HepG2 (cell line): Measurements from ENCODE around the gene PCBP1. TPM values are rescaled to one million over a fixed set of nuclear protein-coding genes. Genes with fewer than 3 reads are reported as not detected.
A peak's percentile ranks its signal among the peaks of the same experiment; 100 is the strongest.

ENCODE experiments used
- ATAC-seq: fragments of 200-7000 bp; cut with Tn5 transposase; 3 replicates; pipeline ENCODE4 v1.9.1; 2020; ENCODE audit warnings: mild to moderate bottlenecking, moderate library complexity
- BruUV-seq: library from RNA; stranded (reverse); fragments of 400-500 nt; replicated peaks from 2 replicates; lab custom pipeline; 2021; lab: Mats Ljungman, UMichigan
- CTCF ChIA-PET: fragments of 300-600 bp; formaldehyde crosslinking; extraction: SDS; loops from one replicate; lab custom pipeline; 2021; ENCODE audit warnings: low total read pairs, inconsistent platforms, low intra/inter-chr PET ratio; lab: Yijun Ruan, JAX
- POLR2A ChIA-PET: fragments of 350-600 bp; sonication (Branson Sonifier 250); formaldehyde crosslinking; loops from one replicate; lab custom pipeline; 2020; ENCODE audit warnings: antibody characterized with exemption, inconsistent platforms; lab: Yijun Ruan, JAX
- DNase-seq: peaks from one replicate; pipeline ENCODE4 v3.0.0-alpha.2; 2015; ENCODE audit warnings: low spot score
- FAIRE-seq: peaks from 3 replicates; lab custom pipeline; 2011; peaks lifted over from hg19 to GRCh38; lab: Jason Lieb, UNC
- H2AFZ ChIP-seq: one replicate; pipeline ENCODE4 v1.6.1; 2011; ENCODE audit warnings: low read length, inconsistent platforms
- H3K27ac ChIP-seq: fragments of 300-600 bp; 3 replicates; pipeline ENCODE4 v1.8.0; 2011; ENCODE audit warnings: mixed run types, mild to moderate bottlenecking, mixed read lengths, low read length, inconsistent platforms; ENCODE audit not compliant: insufficient read depth; ENCODE audit errors: extremely low read length
- H3K27me3 ChIP-seq, 2 experiments: fragments of 200-600 bp in 1 of 2; 2 replicates in 1 of 2; 3 replicates in 1 of 2; pipeline versions ENCODE4 v1.6.0 to v1.8.0; 2011; ENCODE audit warnings: low read length in 2 of 2, mild to moderate bottlenecking in 2 of 2, moderate library complexity in 2 of 2, inconsistent platforms in 1 of 2; ENCODE audit not compliant: insufficient read depth in 2 of 2, control insufficient read depth in 1 of 2
- H3K36me3 ChIP-seq, 2 experiments: fragments of 200-600 bp in 1 of 2; replicated peaks in 1 of 2; 2 replicates in 1 of 2; 3 replicates in 1 of 2; pipeline versions ENCODE4 v1.5.1 to v1.8.0; 2011; ENCODE audit warnings: low read length in 2 of 2, inconsistent platforms in 1 of 2; ENCODE audit not compliant: insufficient read depth in 2 of 2, control insufficient read depth in 1 of 2
- H3K4me1 ChIP-seq: 2 replicates; pipeline ENCODE4 v1.5.1; 2012; ENCODE audit warnings: low read length, inconsistent platforms; ENCODE audit not compliant: insufficient read depth
- H3K4me2 ChIP-seq: 2 replicates; pipeline ENCODE4 v1.6.0; 2011; ENCODE audit warnings: low read depth, low read length, inconsistent platforms
- H3K4me3 ChIP-seq, 3 experiments: fragments of 200-600 bp in 1 of 3; sonication (generic), shearing (Covaris generic) in 1 of 3; replicated peaks in 1 of 3; 2 replicates each; pipeline ENCODE4 v1.5.1; 2011 to 2016; ENCODE audit warnings: low read length in 3 of 3, inconsistent platforms in 2 of 3, low read depth in 2 of 3, mild to moderate bottlenecking in 2 of 3, control low read depth in 1 of 3, mixed read lengths in 1 of 3; ENCODE audit not compliant: insufficient read depth in 1 of 3
- H3K79me2 ChIP-seq: one replicate; pipeline ENCODE4 v1.6.1; 2011; ENCODE audit warnings: low read length, inconsistent platforms; ENCODE audit not compliant: insufficient read depth
- H3K9ac ChIP-seq: 2 replicates; pipeline ENCODE4 v1.6.0; 2011; ENCODE audit warnings: mild to moderate bottlenecking, low read depth, low read length, inconsistent platforms; ENCODE audit not compliant: insufficient read depth
- H3K9me3 ChIP-seq: 2 replicates; pipeline ENCODE4 v1.5.1; 2012; ENCODE audit warnings: mild to moderate bottlenecking, low read length
- H4K20me1 ChIP-seq: 2 replicates; pipeline ENCODE4 v1.6.0; 2011; ENCODE audit warnings: inconsistent platforms, mild to moderate bottlenecking, low read length, moderate library complexity; ENCODE audit not compliant: insufficient read depth
- ATF7-NPFF ChIP-seq: sonication (generic); formaldehyde crosslinking; IDR thresholded peaks from 2 replicates; pipeline ENCODE4 v1.8.1; 2023; ENCODE audit warnings: mild to moderate bottlenecking, low read depth, missing genetic modification reagents, moderate library complexity
- ATM ChIP-seq: fragments of 450-650 bp; IDR thresholded peaks from 2 replicates; pipeline ENCODE4 v1.7.1; 2017; ENCODE audit warnings: mild to moderate bottlenecking, borderline replicate concordance
- DMAP1 ChIP-seq: IDR thresholded peaks from 2 replicates; pipeline ENCODE4 v1.6.1; 2016
- GFI1 ChIP-seq: sonication (generic); formaldehyde crosslinking; IDR thresholded peaks from 2 replicates; pipeline ENCODE4 v1.5.0; 2020; ENCODE audit warnings: missing genetic modification reagents, mild to moderate bottlenecking, borderline replicate concordance
- HMGA1 ChIP-seq: sonication (generic); formaldehyde crosslinking; conservative IDR thresholded peaks from 2 replicates; pipeline ENCODE4 v1.4.0; 2020; ENCODE audit warnings: missing genetic modification reagents
- ISX ChIP-seq: sonication (generic); formaldehyde crosslinking; conservative IDR thresholded peaks from 2 replicates; pipeline ENCODE4 v1.5.0; 2020; ENCODE audit warnings: missing genetic modification reagents
- KLF9 ChIP-seq: IDR thresholded peaks from 2 replicates; pipeline ENCODE4 v1.6.1; 2016; ENCODE audit warnings: low read depth
- POLR2A ChIP-seq, 2 experiments: IDR thresholded peaks; 2 replicates each; pipeline ENCODE4 v1.6.1; 2011; ENCODE audit warnings: low read depth in 2 of 2, low read length in 2 of 2, mild to moderate bottlenecking in 1 of 2, moderate library complexity in 1 of 2; ENCODE audit not compliant: insufficient read depth in 1 of 2
- POLR2AphosphoS5 ChIP-seq: IDR thresholded peaks from 2 replicates; pipeline ENCODE4 v1.6.1; 2012; ENCODE audit warnings: low read depth, low read length
- TERF1 ChIP-seq: sonication (generic); formaldehyde crosslinking; IDR thresholded peaks from 2 replicates; pipeline ENCODE4 v1.8.0; 2022; ENCODE audit warnings: mild to moderate bottlenecking, missing genetic modification reagents, moderate library complexity
- TRIM22 ChIP-seq: fragments of 450-650 bp; IDR thresholded peaks from 2 replicates; pipeline ENCODE4 v1.6.1; 2017
- TSC22D2 ChIP-seq: sonication (generic); formaldehyde crosslinking; IDR thresholded peaks from 2 replicates; pipeline ENCODE4 v1.5.1; 2020; ENCODE audit warnings: missing genetic modification reagents, mild to moderate bottlenecking, borderline replicate concordance
- ZNF709 ChIP-seq: sonication (generic); formaldehyde crosslinking; IDR thresholded peaks from 2 replicates; pipeline ENCODE4 v1.5.0; 2020; ENCODE audit warnings: mild to moderate bottlenecking, missing genetic modification reagents
- WGBS: methylation state at CpG from one replicate; pipeline ENCODE4 v1.1.6; 2017; ENCODE audit warnings: low lambda C conversion rate; 5-methylcytosine and 5-hydroxymethylcytosine counted together
- in situ Hi-C: cut with HindIII; loops from 2 replicates; pipeline ENCODE4 v1.10.0; 2017; ENCODE audit warnings: low pct_unique_long_range_greater_than_20kb; ENCODE audit not compliant: extremely low pct_ligation_motif_present
- intact Hi-C: fragments of 100-400 bp; cut with micrococcal nuclease; formaldehyde crosslinking; loops from one replicate; pipeline ENCODE4 v1.10.0; 2022; ENCODE audit not compliant: unreplicated experiment
- polyA plus RNA-seq, 8 experiments: library from polyadenylated mRNA; depleted of rRNA in 3 of 8; stranded (reverse) in 7 of 8; unstranded in 1 of 8; fragments of >200 nt; fragmentation: Illumina TruSeq in 4 of 8; extraction: Trizol in 4 of 8; gene quantifications; 2 replicates each; pipeline versions ENCODE4 v1.2.1 to v1.2.3, GENCODE V29; 2011 to 2016; ENCODE audit warnings: low read depth in 4 of 8, missing spikeins in 1 of 8, mixed read lengths in 1 of 8; ENCODE audit not compliant: insufficient read depth in 1 of 8
- total RNA-seq, 5 experiments: library from RNA; depleted of rRNA; stranded (reverse); fragments of >200 nt; fragmentation: Illumina TruSeq; extraction: Trizol; gene quantifications; 2 replicates each; pipeline ENCODE4 v1.2.3, GENCODE V29; 2016; ENCODE audit warnings: low read depth in 1 of 5

PCBP1 gene
- total and polyA plus RNA-seq, 2 of the 13 experiments (the other 11 are each of a cell fraction or from before 2014, with no cell fraction given), result 32.0 to 137 TPM

- 96% methylated on average over 2 of the region's 2 CpGs for WGBS
- Histone ChIP-seq H3K4me1 (peaks cover 13% of the 10 kb centered on the region), H3K9me3 (no peaks in the 10 kb centered on the region), H3K27ac (no peak overlapping the region), H4K20me1 (no peaks in the 10 kb centered on the region), H3K9ac (no peak overlapping the region), H3K79me2 (no peaks in the 10 kb centered on the region), H3K27me3 (no peaks in the 10 kb centered on the region), H2AFZ (no peak overlapping the region), H3K36me3 (peaks cover 14 to 41% of the 10 kb centered on the region in 2 experiments), H3K4me2 (no peak overlapping the region), H3K4me3 (no peak overlapping the region)
- CTCF ChIA-PET, result no interaction called here
- DNase-seq, result no peak
- TF ChIP-seq ISX (CRISPR knock-in tag), result no peak
- TF ChIP-seq TSC22D2 (CRISPR knock-in tag), result no peak
- TF ChIP-seq ZNF709 (CRISPR knock-in tag), result no peak
- 0 out of 2 replicates have a peak, but pooled peaks have one; percentile 33 for TF ChIP-seq POLR2AphosphoS5
- no peak for TF ChIP-seq DMAP1
- POLR2A ChIA-PET, result interaction anchor here (1.3 to 3.0 kb wide), 3 partner anchors 11 to 131 kb away, joined by 3 to 11 read pairs (median 6); partner anchors contain the start of gene MXD1
- no TSS peak for BruUV-seq
- in situ Hi-C loops (no loop called here), intact Hi-C loops (no loop called here)
- ATAC-seq, result no peak
- no peak for FAIRE-seq
Observed at GRCh38 chr2:70045932-70046331, 41.3 kb upstream of the PCBP1 start.

GRCh38 chr2:70046534-70046933, 40.7 kb upstream of the PCBP1 start:
- Histone ChIP-seq H3K79me2 (no peaks in the 10 kb centered on the region), H3K9ac (no peak overlapping the region), H3K27ac (no peak overlapping the region), H3K9me3 (no peaks in the 10 kb centered on the region), H3K36me3 (peaks cover 15 to 44% of the 10 kb centered on the region in 2 experiments), H2AFZ (no peak overlapping the region), H3K27me3 (no peaks in the 10 kb centered on the region), H3K4me3 (no peak overlapping the region), H4K20me1 (no peaks in the 10 kb centered on the region), H3K4me2 (no peak overlapping the region), H3K4me1 (peaks cover 15% of the 10 kb centered on the region)
- no peak for TF ChIP-seq POLR2A (IDR thresholded peaks at IDR 0.05; ENCODE audit: insufficient read depth in 1 of 2, low read depth in 2 of 2, low read length in 2 of 2)
- no peak for TF ChIP-seq TERF1 (CRISPR knock-in tag)
- no peak for TF ChIP-seq KLF9 (CRISPR knock-in tag)
- no peak for TF ChIP-seq GFI1 (CRISPR knock-in tag)
- no peak for TF ChIP-seq ATF7-NPFF (CRISPR knock-in tag)
- no peak for TF ChIP-seq TRIM22
- no peak for TF ChIP-seq HMGA1 (CRISPR knock-in tag)
- no peak for TF ChIP-seq ATM
- CTCF ChIA-PET, result no interaction called here
- POLR2A ChIA-PET, result interaction anchor here (1.3 to 3.0 kb wide), 3 partner anchors 11 to 132 kb away, joined by 3 to 11 read pairs (median 6); partner anchors contain the start of gene MXD1
- BruUV-seq, result no TSS peak
- WGBS, result 88% methylated on average over 2 of the region's 2 CpGs
- FAIRE-seq (no peak), ATAC-seq (no peak), DNase-seq (no peak)
- in situ Hi-C loops (no loop called here), intact Hi-C loops (no loop called here)
